Measurements from ENCODE around the gene CSF1.

DNA sequence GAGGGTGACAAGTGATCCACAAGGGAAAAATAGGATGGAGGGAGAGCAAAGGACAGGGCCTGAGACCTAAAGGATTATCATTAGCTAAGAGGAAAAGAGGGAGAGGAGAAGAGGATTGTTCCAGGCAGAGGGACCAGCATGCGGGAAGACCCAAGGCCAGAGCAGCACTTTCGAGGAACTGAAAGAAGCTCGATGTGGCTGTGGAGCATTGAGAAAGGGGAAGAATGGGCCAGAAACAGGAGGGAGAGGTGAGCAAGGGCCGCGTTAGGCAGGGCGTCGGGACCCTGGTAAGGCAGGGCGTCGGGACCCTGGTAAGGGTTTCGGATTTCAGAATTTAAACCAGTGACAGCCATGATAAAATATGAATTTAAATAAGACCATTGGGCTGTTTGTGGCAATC is 22.8 kb upstream of the CSF1 start:
- TF ChIP-seq, protein P1, sequence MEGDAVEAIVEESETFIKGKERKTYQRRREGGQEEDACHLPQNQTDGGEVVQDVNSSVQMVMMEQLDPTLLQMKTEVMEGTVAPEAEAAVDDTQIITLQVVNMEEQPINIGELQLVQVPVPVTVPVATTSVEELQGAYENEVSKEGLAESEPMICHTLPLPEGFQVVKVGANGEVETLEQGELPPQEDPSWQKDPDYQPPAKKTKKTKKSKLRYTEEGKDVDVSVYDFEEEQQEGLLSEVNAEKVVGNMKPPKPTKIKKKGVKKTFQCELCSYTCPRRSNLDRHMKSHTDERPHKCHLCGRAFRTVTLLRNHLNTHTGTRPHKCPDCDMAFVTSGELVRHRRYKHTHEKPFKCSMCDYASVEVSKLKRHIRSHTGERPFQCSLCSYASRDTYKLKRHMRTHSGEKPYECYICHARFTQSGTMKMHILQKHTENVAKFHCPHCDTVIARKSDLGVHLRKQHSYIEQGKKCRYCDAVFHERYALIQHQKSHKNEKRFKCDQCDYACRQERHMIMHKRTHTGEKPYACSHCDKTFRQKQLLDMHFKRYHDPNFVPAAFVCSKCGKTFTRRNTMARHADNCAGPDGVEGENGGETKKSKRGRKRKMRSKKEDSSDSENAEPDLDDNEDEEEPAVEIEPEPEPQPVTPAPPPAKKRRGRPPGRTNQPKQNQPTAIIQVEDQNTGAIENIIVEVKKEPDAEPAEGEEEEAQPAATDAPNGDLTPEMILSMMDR (IDR thresholded peaks at IDR 0.05 in 8 of 11, conservative IDR thresholded peaks at IDR 0.05 in 3 of 11): no peak
- TF ChIP-seq POLR2A (IDR thresholded peaks at IDR 0.05): no peak
